GM19397 (cell line): Measurements from ENCODE around the gene DAPK1.

Experiments
- ATAC-seq: cut with Tn5 transposase; IDR thresholded peaks from one replicate; pipeline ENCODE4 v1.9.1; 2021; ENCODE audit warnings: mild to moderate bottlenecking, moderate library complexity; ENCODE audit not compliant: unreplicated experiment

Gene DAPK1

GRCh38 chr9:87516222-87516925 lies 18.7 kb downstream of the DAPK1 start:
- no peak for ATAC-seq

- no peak for ATAC-seq
Observed at GRCh38 chr9:87516926-87517290, 19.2 kb downstream of the DAPK1 start.

- ATAC-seq = no peak
Observed at GRCh38 chr9:87517732-87518131, 20.1 kb downstream of the DAPK1 start.

GRCh38 chr9:87518702-87519335 lies 21.2 kb downstream of the DAPK1 start:
- no peak for ATAC-seq

- no peak for ATAC-seq
Observed at GRCh38 chr9:87519461-87519860, 21.8 kb downstream of the DAPK1 start.

GRCh38 chr9:87520172-87520683 lies 22.6 kb downstream of the DAPK1 start:
- ATAC-seq = no peak

- no peak for ATAC-seq
Observed at GRCh38 chr9:87521834-87522233, 24.2 kb downstream of the DAPK1 start.

- ATAC-seq = no peak
Observed at GRCh38 chr9:87524061-87524460, 26.4 kb downstream of the DAPK1 start.

GRCh38 chr9:87525546-87526303 lies 28.1 kb downstream of the DAPK1 start:
- ATAC-seq = no peak

- ATAC-seq = no peak
Observed at GRCh38 chr9:87527211-87527916, 29.7 kb downstream of the DAPK1 start.

GRCh38 chr9:87528969-87529368 lies 31.3 kb downstream of the DAPK1 start:
- ATAC-seq = no peak

GRCh38 chr9:87529671-87530070 lies 32.0 kb downstream of the DAPK1 start:
- no peak for ATAC-seq

GRCh38 chr9:87530716-87531115 lies 33.0 kb downstream of the DAPK1 start:
- ATAC-seq = no peak

- no peak for ATAC-seq
Observed at GRCh38 chr9:87531370-87532295, 34.0 kb downstream of the DAPK1 start.

GRCh38 chr9:87533271-87533670 lies 35.6 kb downstream of the DAPK1 start:
- no peak for ATAC-seq

GRCh38 chr9:87534036-87534435 lies 36.4 kb downstream of the DAPK1 start:
- ATAC-seq = no peak

- ATAC-seq = no peak
Observed at GRCh38 chr9:87534957-87535356, 37.3 kb downstream of the DAPK1 start.

GRCh38 chr9:87535817-87536539 lies 38.3 kb downstream of the DAPK1 start:
- peak; percentile 57 for ATAC-seq

- ATAC-seq = no peak
Observed at GRCh38 chr9:87537625-87538024, 40.0 kb downstream of the DAPK1 start.
